Activated naive CD8-positive, alpha-beta T cell treated with anti-CD3 and anti-CD28 coated beads, Interleukin-2, amount 50 U/mL, for 24 hours (primary cell): ENCODE measurements around the gene GPX6.
"Not testable (repeated sequence)": the region's sequence is repeated elsewhere in the genome, so short reads cannot be mapped to it uniquely, and the experiment has no call there.

Source experiments
- ATAC-seq: fragments of 150-1000 bp; cut with Tn5 transposase; one replicate; pipeline ENCODE4 v1.10.0; 2021
- DNase-seq: peaks from one replicate; pipeline ENCODE4 v3.0.0; 2021
- H3K27ac Mint-ChIP-seq: one replicate; pipeline ENCODE4 v1.8.0; 2021; ENCODE audit warnings: mild to moderate bottlenecking, mixed read lengths
- H3K27me3 Mint-ChIP-seq: one replicate; pipeline ENCODE4 v1.8.0; 2021; ENCODE audit warnings: mixed read lengths
- H3K36me3 Mint-ChIP-seq: one replicate; pipeline ENCODE4 v1.8.0; 2021; ENCODE audit warnings: low read depth, mixed read lengths
- H3K4me1 Mint-ChIP-seq: one replicate; pipeline ENCODE4 v1.8.0; 2021; ENCODE audit warnings: mixed read lengths
- H3K4me3 Mint-ChIP-seq: one replicate; pipeline ENCODE4 v1.8.0; 2021; ENCODE audit warnings: mild to moderate bottlenecking, moderate library complexity, mixed read lengths
- H3K9me3 Mint-ChIP-seq: one replicate; pipeline ENCODE4 v1.8.0; 2021; ENCODE audit warnings: mixed read lengths

Gene GPX6

DNA sequence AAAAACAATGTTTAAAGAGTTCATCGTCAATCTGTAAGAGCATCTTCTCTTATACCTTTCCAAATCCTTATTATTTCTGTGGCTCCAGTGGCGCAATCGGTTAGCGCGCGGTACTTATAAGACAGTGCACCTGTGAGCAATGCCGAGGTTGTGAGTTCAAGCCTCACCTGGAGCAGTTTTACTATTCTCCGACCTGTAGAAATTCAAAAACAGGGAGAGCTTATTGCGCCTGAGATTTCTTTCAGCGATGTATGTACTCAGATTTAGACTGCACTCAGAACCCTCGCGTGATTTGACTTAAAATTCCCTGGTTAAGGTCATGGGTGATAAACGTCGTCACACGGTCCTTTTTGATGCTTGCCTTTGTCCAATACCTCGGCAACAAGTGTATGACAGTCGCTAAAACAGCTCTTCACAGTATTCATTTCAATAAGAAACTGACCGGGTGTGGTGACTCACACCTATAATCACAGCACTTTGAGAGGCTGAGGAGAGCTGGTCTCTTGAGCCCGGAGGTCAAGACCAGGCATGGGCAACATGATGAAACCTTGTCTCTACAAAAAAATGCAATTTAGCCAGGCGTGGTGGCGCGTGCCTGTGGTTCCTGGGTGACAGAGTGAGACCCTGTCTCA, 22.0 kb upstream of the GPX6 start:
- Mint-ChIP-seq H3K9me3 (peaks cover 10% of the 10 kb centered on the region), H3K27me3 (peaks cover 53% of the 10 kb centered on the region), H3K27ac (peak overlapping the region; percentile 73), H3K4me3 (peak overlapping the region; percentile 68), H3K36me3 (no peaks in the 10 kb centered on the region), H3K4me1 (peaks cover 28% of the 10 kb centered on the region)
- DNase-seq, result peak; percentile 34
- ATAC-seq, result peak; percentile 93

DNA sequence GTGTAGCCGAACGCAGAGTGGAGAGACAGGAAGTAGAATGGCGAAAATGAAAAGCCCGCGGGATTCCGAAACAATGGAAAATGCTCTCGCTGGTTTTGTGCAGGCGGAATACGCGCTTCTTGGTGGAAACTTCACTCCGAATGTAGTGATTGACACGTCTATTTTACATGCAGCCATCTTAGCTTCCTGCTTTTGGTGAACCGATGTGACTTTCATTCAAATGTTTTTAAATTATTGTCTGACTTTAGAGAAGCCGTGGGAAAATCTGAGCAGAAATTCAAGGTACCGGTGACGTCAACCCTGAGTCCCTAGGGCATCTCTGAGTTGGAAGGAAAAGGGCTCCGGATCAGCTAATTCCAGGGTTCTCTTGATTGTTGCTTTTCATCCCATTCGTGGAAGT, 21.5 kb upstream of the GPX6 start:
- no peak for ATAC-seq
- H3K4me3 Mint-ChIP-seq, result peak overlapping the region; percentile 68
- H3K9me3 Mint-ChIP-seq, result peaks cover 10% of the 10 kb centered on the region
- peaks cover 22% of the 10 kb centered on the region for H3K4me1 Mint-ChIP-seq
- H3K27me3 Mint-ChIP-seq, result peaks cover 50% of the 10 kb centered on the region
- H3K27ac Mint-ChIP-seq, result peak overlapping the region; percentile 73
- H3K36me3 Mint-ChIP-seq, result no peaks in the 10 kb centered on the region
- no peak for DNase-seq

DNA sequence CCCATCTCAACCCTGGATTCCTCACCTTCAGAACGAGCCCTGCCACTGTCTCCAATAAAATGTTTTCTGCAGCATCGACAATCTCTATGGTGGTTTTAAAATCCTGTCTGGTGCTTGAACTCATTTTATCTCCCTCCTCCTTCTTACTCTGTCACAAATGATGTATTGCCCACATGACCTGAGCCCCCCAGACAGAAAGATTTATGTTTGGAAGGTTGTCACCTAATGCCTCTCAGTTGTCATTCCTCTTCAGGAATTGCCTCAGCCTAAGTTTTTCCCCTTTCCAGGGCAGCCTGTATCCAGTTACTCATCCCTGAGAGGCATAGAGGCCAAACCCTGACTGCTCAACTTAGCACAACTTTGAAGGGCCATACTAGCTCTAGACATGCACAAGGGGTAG, 19.3 kb upstream of the GPX6 start:
- no peak for ATAC-seq
- Mint-ChIP-seq H3K4me3 (no peak overlapping the region), H3K27ac (no peak overlapping the region), H3K27me3 (peaks cover 46% of the 10 kb centered on the region), H3K4me1 (peaks cover 16% of the 10 kb centered on the region), H3K36me3 (no peaks in the 10 kb centered on the region), H3K9me3 (peaks cover 3% of the 10 kb centered on the region)
- no peak for DNase-seq

DNA sequence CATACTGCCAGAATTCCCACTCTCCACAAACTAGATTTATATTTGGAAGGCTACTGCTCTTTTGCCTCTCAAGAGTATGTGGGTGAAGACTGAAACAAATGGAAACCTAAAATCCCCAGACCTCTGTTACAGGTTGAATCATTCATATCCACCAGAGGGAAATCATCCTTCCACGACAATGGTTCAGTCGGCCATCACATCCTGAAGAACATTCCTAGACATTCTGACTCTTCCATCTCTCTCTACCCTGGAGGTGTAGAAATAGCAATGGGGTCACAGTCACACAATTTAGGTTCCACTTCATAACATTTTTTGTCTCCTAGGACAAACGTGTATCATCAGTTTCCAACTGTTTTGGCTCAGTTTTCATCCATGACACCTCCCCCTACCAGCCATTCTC, 18.7 kb upstream of the GPX6 start:
- H3K27me3 Mint-ChIP-seq, result peaks cover 41% of the 10 kb centered on the region
- no peak overlapping the region for H3K4me3 Mint-ChIP-seq
- no peak overlapping the region for H3K27ac Mint-ChIP-seq
- no peak for DNase-seq
- H3K36me3 Mint-ChIP-seq, result no peaks in the 10 kb centered on the region
- H3K9me3 Mint-ChIP-seq, result peaks cover 3% of the 10 kb centered on the region
- no peak for ATAC-seq
- peaks cover 16% of the 10 kb centered on the region for H3K4me1 Mint-ChIP-seq

DNA sequence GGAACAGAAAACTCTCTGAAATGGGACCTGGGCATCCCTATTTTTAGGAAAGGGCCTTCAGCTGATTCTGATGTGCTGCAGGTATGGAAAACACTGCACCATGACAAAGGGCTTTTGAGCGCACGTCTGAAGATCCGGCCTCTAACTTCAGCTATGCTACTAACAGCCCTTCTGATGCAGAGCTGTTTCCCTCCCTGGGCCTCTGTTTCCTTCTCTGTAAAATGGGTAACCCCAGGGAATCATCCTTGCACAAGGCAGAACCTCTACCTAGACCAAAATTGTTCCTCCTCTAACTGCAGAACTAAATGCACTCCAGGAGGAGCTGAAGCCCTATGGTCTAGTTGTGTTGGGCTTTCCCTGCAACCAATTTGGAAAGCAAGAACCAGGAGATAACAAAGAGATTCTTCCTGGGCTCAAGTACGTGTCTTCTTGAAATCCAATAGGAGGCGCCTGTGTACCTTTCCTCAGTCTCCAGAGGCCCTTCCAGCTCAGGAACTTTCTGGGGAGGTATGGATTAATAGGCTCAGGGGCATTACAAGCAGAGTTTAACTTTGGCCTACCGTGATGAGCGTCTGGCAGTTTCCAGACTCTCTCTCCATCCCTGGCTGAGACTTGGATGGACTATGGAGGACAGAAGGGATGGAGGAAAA, 16.0 kb upstream of the GPX6 start:
- Mint-ChIP-seq H3K36me3 (no peaks in the 10 kb centered on the region), H3K4me1 (no peaks in the 10 kb centered on the region), H3K9me3 (peaks cover 3% of the 10 kb centered on the region), H3K27me3 (peaks cover 40% of the 10 kb centered on the region), H3K4me3 (no peak overlapping the region), H3K27ac (no peak overlapping the region)
- no peak for ATAC-seq
- no peak for DNase-seq

DNA sequence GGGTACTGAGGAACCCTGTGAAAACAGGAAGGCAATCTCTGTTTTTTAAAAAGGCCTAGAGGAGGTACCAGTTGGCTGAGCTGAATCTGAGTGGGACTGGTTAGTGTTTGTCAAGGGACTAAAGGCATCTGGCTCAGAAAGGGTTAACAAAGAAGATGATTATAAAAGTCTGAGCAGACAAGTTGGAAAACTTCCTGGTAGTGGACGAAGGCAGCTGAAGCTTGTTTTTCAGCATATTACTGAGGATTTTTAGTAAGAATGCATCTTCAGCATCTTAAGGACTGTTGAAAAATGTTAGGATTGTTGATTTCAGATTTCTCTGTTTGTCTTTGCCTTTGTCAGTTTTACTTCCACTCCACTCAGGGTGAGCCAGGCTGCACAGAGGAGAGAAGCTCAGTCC, 15.2 kb upstream of the GPX6 start:
- no peaks in the 10 kb centered on the region for H3K36me3 Mint-ChIP-seq
- DNase-seq (no peak), ATAC-seq (no peak)
- H3K4me1 Mint-ChIP-seq, result peaks cover 3% of the 10 kb centered on the region
- no peak overlapping the region for H3K4me3 Mint-ChIP-seq
- peaks cover 40% of the 10 kb centered on the region for H3K27me3 Mint-ChIP-seq
- no peaks in the 10 kb centered on the region for H3K9me3 Mint-ChIP-seq
- H3K27ac Mint-ChIP-seq, result no peak overlapping the region

DNA sequence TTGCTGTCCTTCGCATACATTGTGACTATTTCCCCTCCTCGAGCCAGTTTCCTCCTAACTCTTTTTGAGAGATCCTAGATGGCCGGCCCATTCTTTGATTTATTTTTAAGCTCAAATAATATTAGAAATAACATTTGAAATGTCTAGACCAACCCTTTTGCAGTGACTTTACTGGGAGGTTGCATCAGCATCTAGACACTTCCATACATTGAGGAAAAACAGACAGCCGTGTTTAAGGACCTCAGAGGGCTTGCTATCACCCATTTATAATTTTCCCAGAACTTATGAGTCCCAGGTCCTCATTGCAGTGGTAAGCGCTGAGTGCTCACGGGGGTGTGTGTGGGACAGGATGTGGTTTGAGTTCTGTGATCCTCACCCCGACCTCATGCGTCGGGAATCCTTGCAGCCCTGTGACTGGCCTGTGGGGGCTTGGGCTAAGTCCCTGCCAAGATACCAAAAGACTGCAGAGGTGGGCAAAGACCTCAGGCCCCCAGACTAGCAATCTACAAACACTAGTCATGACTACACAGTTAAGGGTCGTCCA, 10.0 kb upstream of the GPX6 start, which contains the start of gene GPX5:
Gene GPX5 (plus strand): TSS at position 386 of the 544 bp plus-strand sequence. CDS start 133 bp downstream, at position 519.
- peak; percentile 71 for ATAC-seq

DNA sequence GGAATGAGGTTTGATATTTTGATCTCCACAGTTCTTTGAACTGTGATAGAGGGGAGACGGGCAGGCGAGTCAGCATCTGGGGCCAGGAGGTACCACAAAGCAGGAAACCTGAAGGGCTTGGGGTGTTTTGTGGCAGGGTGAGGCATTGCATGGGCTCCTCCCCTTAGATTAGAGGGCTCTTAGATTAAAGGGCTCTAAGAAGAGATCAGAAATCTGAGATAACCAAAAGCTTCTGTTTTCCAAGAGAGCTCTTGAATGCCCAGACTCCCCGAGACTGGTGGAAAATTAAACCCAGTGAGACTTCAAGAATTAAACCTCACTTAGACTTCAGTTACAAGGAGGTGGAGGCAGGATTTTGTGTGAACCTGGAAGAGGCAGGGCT, 7.6 kb upstream of the GPX6 start:
- no peak overlapping the region for H3K4me3 Mint-ChIP-seq
- H3K4me1 Mint-ChIP-seq, result peaks cover 24% of the 10 kb centered on the region
- peaks cover 2% of the 10 kb centered on the region for H3K36me3 Mint-ChIP-seq
- H3K9me3 Mint-ChIP-seq, result no peaks in the 10 kb centered on the region
- H3K27ac Mint-ChIP-seq, result no peak overlapping the region
- H3K27me3 Mint-ChIP-seq, result peaks cover 44% of the 10 kb centered on the region
- ATAC-seq (peak; percentile 91), DNase-seq (peak; percentile 19)

More for the DNA sequence above, 10.0 kb upstream of the GPX6 start, which contains the start of gene GPX5:
- Mint-ChIP-seq H3K4me3 (no peak within 1 kb of the TSS), H3K9me3 (no peaks in the 10 kb centered on the region), H3K27ac (no peak within 1 kb of the TSS), H3K4me1 (peaks cover 24% of the 10 kb centered on the region), H3K36me3 (peaks cover 2% of the 10 kb centered on the region), H3K27me3 (peaks cover 44% of the 10 kb centered on the region)
- DNase-seq, result peak; percentile 14

DNA sequence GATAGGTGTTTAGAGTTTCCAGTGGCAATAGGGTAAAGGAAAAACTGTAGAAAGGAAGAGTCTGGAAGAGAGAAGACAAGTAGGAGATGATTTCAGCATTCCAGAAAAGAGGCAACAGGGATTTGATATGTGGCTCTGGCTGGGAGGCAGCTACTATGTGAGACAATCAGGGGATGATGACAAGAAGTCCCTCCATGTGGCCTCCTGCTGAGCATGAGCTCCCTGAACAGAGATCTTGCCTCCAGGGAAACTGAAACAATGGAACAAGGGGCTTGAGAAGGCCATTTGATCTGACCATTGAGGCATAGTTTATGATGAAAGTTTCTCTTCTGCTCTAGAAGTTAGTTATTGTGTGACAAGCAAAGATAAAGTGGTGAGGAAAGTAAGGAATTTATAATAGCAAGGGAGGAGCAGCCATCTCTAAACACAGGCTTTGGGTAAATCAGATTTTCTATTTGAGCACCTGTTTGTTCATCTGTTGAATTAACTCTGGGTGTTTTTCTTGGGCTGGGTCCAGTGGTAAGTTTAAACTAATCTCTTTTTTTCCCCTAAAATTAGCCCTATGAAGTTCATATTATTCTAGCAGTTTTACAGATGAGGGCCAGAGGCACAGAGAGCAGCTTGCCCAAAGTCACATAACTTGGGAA, 7.1 kb upstream of the GPX6 start:
- Mint-ChIP-seq H3K4me3 (no peak overlapping the region), H3K4me1 (peaks cover 24% of the 10 kb centered on the region), H3K36me3 (peaks cover 2% of the 10 kb centered on the region), H3K27me3 (peaks cover 41% of the 10 kb centered on the region), H3K27ac (no peak overlapping the region), H3K9me3 (no peaks in the 10 kb centered on the region)
- ATAC-seq (no peak), DNase-seq (no peak)

DNA sequence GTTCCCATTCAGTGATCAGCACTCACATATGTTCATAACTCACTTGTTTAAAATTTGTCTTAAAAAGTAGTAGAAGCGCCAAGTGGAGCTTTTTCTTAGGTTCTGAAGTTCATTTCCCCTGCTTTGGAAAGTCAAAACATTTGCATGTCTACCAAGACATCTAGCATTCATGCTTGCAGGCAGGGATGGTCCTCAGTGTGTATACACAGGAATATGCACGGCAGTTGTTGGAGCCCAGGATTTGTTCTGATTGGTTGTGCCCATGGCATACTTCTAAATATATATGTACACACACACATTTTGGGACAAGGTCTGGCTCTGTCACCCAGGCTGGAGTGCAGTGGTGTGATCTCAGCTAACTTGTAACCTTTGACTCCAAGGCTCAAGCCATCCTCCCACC, 2.4 kb upstream of the GPX6 start:
- no peak overlapping the region for H3K4me3 Mint-ChIP-seq
- H3K9me3 Mint-ChIP-seq, result no peaks in the 10 kb centered on the region
- peaks cover 26% of the 10 kb centered on the region for H3K27me3 Mint-ChIP-seq
- H3K36me3 Mint-ChIP-seq, result no peaks in the 10 kb centered on the region
- ATAC-seq (no peak), DNase-seq (no peak)
- H3K4me1 Mint-ChIP-seq, result peaks cover 8% of the 10 kb centered on the region
- no peak overlapping the region for H3K27ac Mint-ChIP-seq

DNA sequence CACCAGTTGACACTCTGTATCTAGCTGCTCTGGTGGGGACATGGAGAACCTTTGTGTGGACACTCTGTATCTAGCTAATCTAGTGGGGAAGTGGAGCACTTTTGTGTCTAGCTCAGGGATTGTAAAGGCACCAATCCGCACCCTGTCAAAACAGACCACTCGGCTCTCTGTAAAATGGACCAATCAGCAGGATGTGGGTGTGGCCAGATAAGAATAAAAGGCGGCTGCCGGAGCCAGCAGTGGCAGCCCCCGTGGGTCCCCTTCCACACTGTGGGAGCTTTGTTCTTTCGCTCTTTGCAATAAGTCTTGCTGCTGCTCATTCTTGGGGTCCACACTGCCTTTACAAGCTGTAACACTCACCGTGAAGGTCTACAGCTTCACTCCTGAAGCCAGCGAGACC, 3.2 kb downstream of the GPX6 start:
- H3K36me3 Mint-ChIP-seq, DNase-seq, H3K9me3 Mint-ChIP-seq, H3K4me1 Mint-ChIP-seq, H3K27ac Mint-ChIP-seq, H3K4me3 Mint-ChIP-seq, ATAC-seq: not testable (repeated sequence)
- peaks cover 12% of the 10 kb centered on the region for H3K27me3 Mint-ChIP-seq

DNA sequence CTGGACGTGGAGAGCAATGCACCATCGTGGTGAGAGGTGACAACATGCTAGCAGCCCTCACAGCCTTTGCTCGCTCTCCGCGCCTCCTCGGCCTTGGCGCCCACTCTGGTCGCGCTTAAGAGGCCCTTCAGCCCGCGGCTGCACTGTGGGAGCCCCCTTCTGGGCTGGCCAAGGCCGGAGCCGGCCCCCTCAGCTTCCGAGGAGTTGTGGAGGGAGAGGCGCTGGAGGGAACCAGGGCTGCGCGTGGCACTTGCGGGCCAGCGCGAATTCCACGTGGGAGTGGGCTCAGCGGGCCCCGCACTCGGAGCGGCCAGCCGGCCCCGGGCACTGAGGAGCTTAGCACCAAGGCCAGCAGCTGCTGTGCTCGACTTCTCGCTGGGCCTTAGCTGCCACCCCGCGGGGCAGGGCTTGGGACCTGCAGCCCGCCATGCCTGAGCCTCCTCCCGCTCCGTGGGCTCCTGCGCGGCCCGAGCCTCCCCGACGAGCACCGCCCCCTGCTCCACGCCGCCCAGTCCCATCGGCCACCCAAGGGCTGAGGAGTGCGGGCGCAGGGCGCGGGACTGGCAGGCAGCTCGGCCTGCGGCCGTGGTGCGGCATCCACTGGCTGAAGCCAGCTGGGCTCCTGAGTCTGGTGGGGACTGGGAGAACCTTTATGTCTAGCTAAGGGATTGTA, 3.8 kb downstream of the GPX6 start:
- no peak for DNase-seq
- ATAC-seq, result no peak
- H3K27me3 Mint-ChIP-seq, result peaks cover 14% of the 10 kb centered on the region

DNA sequence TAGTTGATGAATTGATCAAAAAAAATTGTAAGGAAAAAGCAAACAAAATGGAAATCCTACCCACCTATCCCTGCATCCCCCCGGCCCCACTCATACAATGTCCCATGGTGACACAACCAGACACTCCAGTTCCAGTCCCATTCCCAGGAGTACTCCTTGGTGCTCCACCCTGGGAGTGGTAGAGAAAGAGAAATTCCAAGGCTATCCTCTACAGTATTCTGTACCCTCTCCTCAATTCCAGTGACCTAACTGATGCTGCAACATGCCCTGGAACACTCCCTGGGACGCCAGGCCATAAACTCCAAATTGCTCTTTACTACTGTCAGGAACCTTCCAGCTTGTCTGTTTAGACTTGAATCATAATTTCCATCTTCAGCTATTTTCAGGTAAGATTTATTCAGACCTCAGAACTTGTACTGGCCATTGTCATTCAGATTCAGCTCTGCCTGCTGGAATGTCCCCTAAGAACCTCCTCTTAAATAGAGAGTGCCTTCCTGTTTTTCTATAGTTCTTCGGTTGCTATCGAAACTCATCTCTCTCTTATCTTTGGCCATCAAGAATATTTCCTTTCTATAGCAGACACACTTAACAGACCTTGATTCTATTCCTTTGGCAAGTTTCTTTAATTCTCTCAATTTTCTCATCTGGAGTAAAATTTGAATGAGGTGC, 8.7 kb downstream of the GPX6 start:
- ATAC-seq, result no peak
- Mint-ChIP-seq H3K36me3 (no peaks in the 10 kb centered on the region), H3K27me3 (peaks cover 15% of the 10 kb centered on the region), H3K4me3 (no peak overlapping the region), H3K4me1 (peaks cover 8% of the 10 kb centered on the region), H3K27ac (no peak overlapping the region), H3K9me3 (no peaks in the 10 kb centered on the region)
- no peak for DNase-seq

More for the DNA sequence above, 3.8 kb downstream of the GPX6 start:
- Mint-ChIP-seq H3K36me3 (no peaks in the 10 kb centered on the region), H3K4me3 (no peak overlapping the region), H3K4me1 (peaks cover 8% of the 10 kb centered on the region), H3K27ac (no peak overlapping the region), H3K9me3 (no peaks in the 10 kb centered on the region)

DNA sequence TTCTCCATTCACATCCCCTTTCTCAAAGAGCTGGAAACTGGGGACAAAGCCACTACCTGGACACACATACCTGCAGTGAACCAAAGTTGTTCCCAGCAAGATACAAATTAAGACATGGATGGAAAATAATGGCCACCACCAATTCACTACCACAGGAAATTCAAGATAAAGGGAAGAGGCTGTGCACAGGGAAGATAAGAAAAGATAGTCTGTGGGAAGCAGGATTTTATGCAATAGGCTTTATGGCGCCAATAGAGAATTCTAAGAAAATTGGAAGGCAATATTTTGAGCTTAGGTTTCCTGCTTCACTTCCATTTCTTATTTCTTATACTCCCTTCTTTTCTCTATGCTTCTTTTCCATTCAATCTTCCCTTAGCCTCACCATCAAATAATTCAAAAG, 9.9 kb downstream of the GPX6 start:
- Mint-ChIP-seq H3K4me1 (peaks cover 8% of the 10 kb centered on the region), H3K27ac (no peak overlapping the region), H3K4me3 (no peak overlapping the region), H3K27me3 (peaks cover 15% of the 10 kb centered on the region), H3K36me3 (no peaks in the 10 kb centered on the region), H3K9me3 (no peaks in the 10 kb centered on the region)
- no peak for DNase-seq
- no peak for ATAC-seq
